HG03378 (cell line): ENCODE measurements around the gene AOAH.
"Not testable (repeated sequence)": the region's sequence is repeated elsewhere in the genome, so short reads cannot be mapped to it uniquely, and the experiment has no call there.

Experiments used
- ATAC-seq: cut with Tn5 transposase; IDR thresholded peaks from one replicate; pipeline ENCODE4 v1.9.1; 2021; ENCODE audit warnings: mild to moderate bottlenecking, moderate library complexity; ENCODE audit not compliant: unreplicated experiment

Gene AOAH

DNA sequence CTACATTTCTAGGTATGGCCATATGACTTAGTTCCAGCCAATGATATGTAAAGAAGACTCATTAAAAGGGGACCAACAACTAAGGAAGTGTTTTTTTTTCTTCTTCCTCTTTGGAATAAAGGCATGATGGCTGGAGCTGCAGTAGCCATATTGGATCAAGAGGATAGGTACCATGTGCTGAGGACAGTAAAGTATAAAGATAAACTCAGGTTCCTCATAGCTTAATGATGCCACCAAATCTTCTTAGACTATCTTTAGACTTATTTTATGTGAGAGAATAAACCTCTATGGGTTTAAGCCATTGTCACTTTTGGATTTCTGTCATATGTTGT lies 249.3 kb downstream of the AOAH start:
- ATAC-seq: no peak

DNA sequence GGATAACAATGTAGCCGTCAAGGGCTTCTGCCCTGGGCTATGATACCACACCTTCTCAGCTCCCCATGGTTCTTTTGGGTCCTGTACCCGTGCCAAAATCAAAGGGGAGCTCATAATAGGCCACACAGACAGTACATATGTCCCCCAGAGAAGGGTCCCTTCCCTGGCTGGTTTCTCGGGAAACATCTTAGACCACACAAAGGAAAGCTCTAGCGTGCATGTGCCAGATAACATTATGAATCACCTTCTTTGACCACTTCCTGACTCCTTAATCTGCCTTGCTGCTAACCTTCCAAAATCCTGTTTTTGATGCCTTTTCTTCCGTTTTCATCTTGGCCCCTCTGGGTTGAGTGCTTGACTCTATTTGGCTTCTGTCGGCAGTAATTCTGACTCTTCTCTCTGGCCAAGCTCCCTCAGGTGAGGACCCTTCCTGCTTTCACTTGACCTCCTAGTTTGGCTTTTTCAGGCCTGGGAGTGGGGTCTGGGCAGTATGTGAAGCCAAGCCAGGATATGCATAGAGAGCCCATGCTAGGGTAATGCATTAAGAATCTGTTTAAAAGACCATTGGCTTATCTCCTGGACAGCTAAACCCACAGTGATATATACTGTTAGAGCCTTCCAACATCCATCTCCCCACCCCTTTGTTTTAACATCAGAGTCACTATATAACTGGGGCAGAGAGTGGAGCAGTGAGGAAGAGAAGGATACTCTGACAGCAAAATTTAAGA lies 249.8 kb downstream of the AOAH start:
- ATAC-seq: no peak

DNA sequence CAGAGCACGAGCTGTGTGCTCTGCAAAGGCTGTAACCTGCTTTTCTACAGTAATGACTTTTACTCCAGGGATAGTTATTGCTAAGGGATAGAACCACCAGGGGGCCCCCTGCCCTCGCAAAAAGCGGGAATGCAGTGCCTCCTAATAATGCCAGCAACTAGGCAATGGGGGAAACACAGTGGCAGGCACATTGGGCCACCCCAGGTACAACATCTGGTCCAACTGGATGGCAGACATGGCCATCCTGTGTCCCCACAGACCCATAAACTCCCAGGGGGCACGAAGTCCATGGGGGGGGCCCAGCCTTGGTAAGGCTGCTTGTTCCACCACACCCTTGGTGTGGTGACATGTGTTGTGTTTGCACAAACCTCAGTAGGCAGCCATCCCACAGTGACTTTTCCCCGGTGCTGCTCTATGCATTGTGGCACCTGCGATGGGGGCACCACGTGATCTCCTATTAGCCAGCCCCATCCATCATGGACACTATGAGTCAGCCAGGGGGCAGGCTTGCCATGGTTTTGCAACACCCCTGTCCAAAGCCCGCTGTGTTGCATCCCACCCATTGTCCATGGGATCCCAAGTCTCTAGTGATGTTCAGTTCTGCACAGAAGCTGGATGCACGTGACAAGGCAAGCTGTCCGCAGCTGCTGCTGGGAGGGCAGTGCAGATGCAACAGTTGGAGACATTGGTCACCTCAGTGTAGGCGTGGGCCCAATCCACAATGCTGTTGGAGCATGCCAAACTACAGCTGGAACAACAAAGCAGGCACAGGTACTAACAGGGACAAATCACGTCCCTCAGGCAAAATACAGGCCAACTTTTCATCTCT lies 250.6 kb downstream of the AOAH start:
- ATAC-seq: no peak

GRCh38 chr7:36472141-36472729 lies 252.1 kb downstream of the AOAH start:
- ATAC-seq: no peak

DNA sequence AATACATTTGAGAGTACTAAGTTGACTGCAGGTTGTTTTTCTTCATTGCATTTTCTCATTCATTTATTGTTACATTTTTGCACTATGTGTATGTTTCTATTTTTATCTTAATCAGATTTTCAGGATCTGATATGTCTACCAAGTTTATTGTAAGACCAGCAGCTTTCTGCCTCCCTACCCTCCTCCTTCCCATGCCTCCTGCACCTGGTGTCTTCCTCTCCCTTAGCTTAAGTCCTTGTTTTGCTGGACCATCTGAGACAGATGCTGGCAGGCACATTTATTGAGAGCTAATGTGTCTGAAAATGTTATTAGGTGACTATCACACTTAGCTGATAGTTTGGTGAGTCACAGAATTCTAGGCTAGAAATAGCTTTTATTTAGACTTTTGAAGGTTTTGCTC lies 255.1 kb downstream of the AOAH start:
- ATAC-seq: no peak

- no peak for ATAC-seq
These were observed 255.8 kb downstream of the AOAH start for GRCh38 chr7:36468370-36469101.

DNA sequence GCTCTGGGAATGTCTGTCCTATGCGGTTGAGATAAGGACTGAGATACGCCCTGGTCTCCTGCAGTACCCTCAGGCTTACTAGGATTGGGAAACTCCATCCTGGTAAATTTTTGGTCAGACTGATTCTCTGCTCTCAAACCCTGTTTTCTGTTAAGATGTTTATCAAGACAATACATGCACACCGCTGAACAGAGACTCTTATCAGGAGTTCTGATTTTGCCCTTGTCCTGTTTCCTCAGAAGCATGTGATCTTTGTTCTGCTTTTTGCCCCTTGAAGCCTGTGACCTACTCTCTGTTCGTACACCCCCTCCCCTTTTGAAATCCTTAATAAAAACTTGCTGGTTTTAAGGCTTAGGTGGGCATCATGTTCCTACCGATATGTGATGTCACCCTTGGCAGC lies 258.3 kb downstream of the AOAH start:
- not testable (repeated sequence) for ATAC-seq

DNA sequence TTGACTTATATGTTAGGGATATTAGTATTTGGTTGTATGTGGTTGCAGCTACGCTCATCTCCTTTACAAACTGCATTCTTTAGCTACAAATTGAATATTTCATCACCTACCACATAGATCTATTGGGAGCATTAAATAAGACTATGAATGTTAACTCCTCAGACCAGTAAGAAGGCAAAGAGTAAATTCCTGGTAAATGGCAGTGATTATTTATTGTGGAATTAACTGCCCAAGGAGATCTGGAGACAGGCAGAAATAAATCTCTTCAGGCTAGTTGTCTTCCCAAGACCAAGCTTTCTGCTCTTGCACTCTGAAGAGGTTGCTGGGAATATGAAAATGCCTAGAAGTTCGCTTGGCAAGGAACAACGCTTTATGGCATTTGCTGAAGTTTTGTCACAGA lies 260.0 kb downstream of the AOAH start:
- ATAC-seq: no peak
